H9 (cell line): ENCODE results near the gene HPCAL1. TPM values are rescaled to one million over a fixed set of nuclear protein-coding genes. Genes with fewer than 3 reads are reported as not detected.

Source experiments
- DNase-seq: peaks from one replicate; pipeline ENCODE4 v3.0.0-alpha.2; 2017
- H2AFZ ChIP-seq: one replicate; pipeline ENCODE4 v1.6.1; 2013; ENCODE audit warnings: mild to moderate bottlenecking, low read length, control low read depth, moderate library complexity
- H2AK5ac ChIP-seq: 2 replicates; pipeline ENCODE4 v1.6.1; 2013; ENCODE audit warnings: low read length, control low read depth, mixed read lengths; ENCODE audit not compliant: insufficient read length
- H2BK120ac ChIP-seq: one replicate; pipeline ENCODE4 v1.6.1; 2013; ENCODE audit warnings: low read depth, mild to moderate bottlenecking, low read length, control low read depth, inconsistent platforms; ENCODE audit not compliant: poor library complexity, severe bottlenecking
- H2BK12ac ChIP-seq: 2 replicates; pipeline ENCODE4 v1.6.1; 2013; ENCODE audit warnings: low read length, control low read depth, mixed read lengths, low read depth; ENCODE audit not compliant: insufficient read length
- H2BK15ac ChIP-seq: 2 replicates; pipeline ENCODE4 v1.6.1; 2013; ENCODE audit warnings: low read depth, low read length, control low read depth
- H2BK20ac ChIP-seq: one replicate; pipeline ENCODE4 v1.6.1; 2013; ENCODE audit warnings: low read depth, mild to moderate bottlenecking, low read length, control low read depth, inconsistent platforms; ENCODE audit not compliant: poor library complexity, severe bottlenecking
- H2BK5ac ChIP-seq: 2 replicates; pipeline ENCODE4 v1.6.1; 2013; ENCODE audit warnings: low read length, control low read depth, mixed read lengths; ENCODE audit not compliant: insufficient read length
- H3K14ac ChIP-seq: 2 replicates; pipeline ENCODE4 v1.6.1; 2013; ENCODE audit warnings: low read length, control low read depth; ENCODE audit not compliant: insufficient read depth
- H3K18ac ChIP-seq: 2 replicates; pipeline ENCODE4 v1.6.1; 2013; ENCODE audit warnings: low read depth, mild to moderate bottlenecking, mixed read lengths, low read length, control low read depth; ENCODE audit not compliant: insufficient read length
- H3K23ac ChIP-seq: 2 replicates; pipeline ENCODE4 v1.6.1; 2013; ENCODE audit warnings: low read length, control low read depth, mixed read lengths, low read depth; ENCODE audit not compliant: insufficient read length
- H3K23me2 ChIP-seq: 2 replicates; pipeline ENCODE4 v1.6.1; 2013; ENCODE audit warnings: low read depth, mild to moderate bottlenecking, mixed read lengths, low read length, control low read depth; ENCODE audit not compliant: insufficient read length, poor library complexity, severe bottlenecking
- H3K27ac ChIP-seq: 2 replicates; pipeline ENCODE4 v1.5.1; 2013; ENCODE audit warnings: low read length, control low read depth, mixed read lengths, low read depth; ENCODE audit not compliant: insufficient read length
- H3K27me3 ChIP-seq: 2 replicates; pipeline ENCODE4 v1.6.1; 2013; ENCODE audit warnings: low read length, control low read depth, inconsistent platforms; ENCODE audit not compliant: insufficient read depth
- H3K4ac ChIP-seq: 2 replicates; pipeline ENCODE4 v1.6.1; 2013; ENCODE audit warnings: low read depth, mild to moderate bottlenecking, control low read depth, inconsistent platforms, low read length, moderate library complexity
- H3K4me1 ChIP-seq: 2 replicates; pipeline ENCODE4 v1.6.1; 2013; ENCODE audit warnings: low read length, control low read depth, inconsistent platforms; ENCODE audit not compliant: insufficient read depth
- H3K4me2 ChIP-seq: 2 replicates; pipeline ENCODE4 v1.6.1; 2013; ENCODE audit warnings: low read length, control low read depth, mixed read lengths; ENCODE audit not compliant: insufficient read length, insufficient read depth
- H3K56ac ChIP-seq: 2 replicates; pipeline ENCODE4 v1.6.1; 2013; ENCODE audit warnings: low read depth, mild to moderate bottlenecking, mixed read lengths, low read length, control low read depth; ENCODE audit not compliant: insufficient read length
- H3K79me1 ChIP-seq: 2 replicates; pipeline ENCODE4 v1.6.1; 2013; ENCODE audit warnings: low read depth, mild to moderate bottlenecking, moderate library complexity, low read length, control low read depth, inconsistent platforms; ENCODE audit not compliant: insufficient read depth, poor library complexity, severe bottlenecking
- H3K79me2 ChIP-seq: 2 replicates; pipeline ENCODE4 v1.6.1; 2013; ENCODE audit warnings: low read length, control low read depth, inconsistent platforms; ENCODE audit not compliant: insufficient read depth
- H3K9ac ChIP-seq: 2 replicates; pipeline ENCODE4 v1.6.1; 2013; ENCODE audit warnings: low read length, control low read depth, mixed read lengths; ENCODE audit not compliant: insufficient read length; ENCODE audit errors: extremely low read depth
- H3K9me3 ChIP-seq: one replicate; pipeline ENCODE4 v1.6.1; 2013; ENCODE audit warnings: low read depth, low read length, inconsistent platforms; ENCODE audit not compliant: control insufficient read depth
- H3T11ph ChIP-seq: one replicate; pipeline ENCODE4 v1.6.1; 2013; ENCODE audit warnings: mild to moderate bottlenecking, low read length, control low read depth, inconsistent platforms
- H4K20me1 ChIP-seq: one replicate; pipeline ENCODE4 v1.6.1; 2013; ENCODE audit not compliant: control insufficient read depth, insufficient read length, insufficient read depth
- H4K5ac ChIP-seq: 2 replicates; pipeline ENCODE4 v1.6.1; 2013; ENCODE audit warnings: low read depth, mild to moderate bottlenecking, mixed read lengths, low read length, control low read depth; ENCODE audit not compliant: insufficient read length
- H4K8ac ChIP-seq: replicated peaks from 2 replicates; pipeline ENCODE4 v1.6.1; 2013; ENCODE audit warnings: low read length, control low read depth, mixed read lengths, low read depth; ENCODE audit not compliant: insufficient read length
- H4K91ac ChIP-seq: 2 replicates; pipeline ENCODE4 v1.6.1; 2013; ENCODE audit warnings: low read depth, mild to moderate bottlenecking, moderate library complexity, mixed read lengths, low read length, control low read depth; ENCODE audit not compliant: insufficient read length
- H3K27ac Mint-ChIP-seq, 3 experiments: 2 replicates in 2 of 3; 3 replicates in 1 of 3; pipeline ENCODE4 v1.8.0; 2020 to 2021; ENCODE audit warnings: mixed read lengths in 3 of 3, mild to moderate bottlenecking in 1 of 3, moderate library complexity in 1 of 3
- H3K27me3 Mint-ChIP-seq: 2 replicates; pipeline ENCODE4 v1.8.0; 2021; ENCODE audit warnings: low read depth, mild to moderate bottlenecking, moderate library complexity, mixed read lengths
- H3K36me3 Mint-ChIP-seq, 3 experiments: 2 replicates in 2 of 3; 3 replicates in 1 of 3; pipeline ENCODE4 v1.8.0; 2020 to 2021; ENCODE audit warnings: low read depth in 3 of 3, mixed read lengths in 3 of 3; ENCODE audit not compliant: insufficient read depth in 1 of 3
- H3K4me1 Mint-ChIP-seq, 2 experiments: 2 replicates each; pipeline ENCODE4 v1.8.0; 2020; ENCODE audit warnings: mixed read lengths in 2 of 2
- H3K4me3 Mint-ChIP-seq, 2 experiments: 2 replicates in 1 of 2; 3 replicates in 1 of 2; pipeline ENCODE4 v1.8.0; 2020 to 2021; ENCODE audit warnings: mild to moderate bottlenecking in 2 of 2, mixed read lengths in 2 of 2, moderate library complexity in 1 of 2
- H3K9me3 Mint-ChIP-seq, 2 experiments: 2 replicates in 1 of 2; 3 replicates in 1 of 2; pipeline ENCODE4 v1.8.0; 2020; ENCODE audit warnings: mild to moderate bottlenecking in 2 of 2, mixed read lengths in 2 of 2, moderate library complexity in 1 of 2
- WGBS: extraction: QIAGEN DNeasy Blood & Tissue Kit; methylation state at CpG from one replicate; pipeline ENCODE4 v1.1.7; 2013; ENCODE audit warnings: missing lambda C conversion rate, low lambda C conversion rate, mixed read lengths; ENCODE audit not compliant: insufficient read length; ENCODE audit errors: extremely low coverage; 5-methylcytosine and 5-hydroxymethylcytosine counted together
- total RNA-seq: library from RNA; stranded (reverse); gene quantifications from 2 replicates; pipeline ENCODE4 v1.2.1, GENCODE V29; 2021
- TF ChIP-seq, protein P1 (sequence below): fragments of 200-600 bp; sonication (generic); conservative IDR thresholded peaks from 3 replicates; pipeline ENCODE4 v1.8.0; 2021; ENCODE audit warnings: antibody characterized with exemption, mild to moderate bottlenecking

The HPCAL1 gene
- total RNA-seq, 1 experiment from 2014 or later: 4.7 TPM

GRCh38 chr2:10325278-10326145 lies 22.8 kb downstream of the HPCAL1 start:
- no CpG with 5 or more reads among the region's 17 CpGs for WGBS
- H3K27ac Mint-ChIP-seq: peak overlapping the region; percentile 34 to 67 (median 44); a peak in 3 of 7 replicates
- DNase-seq: peak; percentile 54

More at GRCh38 chr2:10325278-10326145, 22.8 kb downstream of the HPCAL1 start:
- Mint-ChIP-seq H3K9me3 (no peaks in the 10 kb centered on the region; a peak in 2 of 5 replicates), H3K36me3 (peaks cover 0 to 11% (median 0%) of the 10 kb centered on the region in 3 experiments; a peak in 1 of 7 replicates), H3K4me1 (peaks cover 48 to 62% of the 10 kb centered on the region in 2 experiments), H3K27me3 (no peaks in the 10 kb centered on the region), H3K4me3 (no peak overlapping the region)
- no peaks in the 10 kb centered on the region for H3K9me3 ChIP-seq
- no peak overlapping the region for H2BK120ac ChIP-seq
- peaks cover 9% of the 10 kb centered on the region; the same call in 1 of the 2 replicates for H3K4me1 ChIP-seq
- no peak overlapping the region for H4K5ac ChIP-seq
- H3K14ac ChIP-seq: peak overlapping the region; percentile 17; the same call in 1 of the 2 replicates
- H3K79me1 ChIP-seq: no peaks in the 10 kb centered on the region
- no peak overlapping the region for H2BK15ac ChIP-seq
- no peak overlapping the region for H3K4ac ChIP-seq
- no peak overlapping the region for H3K27ac ChIP-seq
- no peaks in the 10 kb centered on the region for H3K27me3 ChIP-seq
- H3T11ph ChIP-seq: no peak overlapping the region
- no peak overlapping the region for H2BK20ac ChIP-seq
- no peak overlapping the region for H2AK5ac ChIP-seq
- H4K20me1 ChIP-seq: no peaks in the 10 kb centered on the region
- no peak overlapping the region for H3K18ac ChIP-seq
- no peak overlapping the region for H4K91ac ChIP-seq
- H2AFZ ChIP-seq: no peak overlapping the region
- H3K79me2 ChIP-seq: no peaks in the 10 kb centered on the region
- TF ChIP-seq, protein P1, sequence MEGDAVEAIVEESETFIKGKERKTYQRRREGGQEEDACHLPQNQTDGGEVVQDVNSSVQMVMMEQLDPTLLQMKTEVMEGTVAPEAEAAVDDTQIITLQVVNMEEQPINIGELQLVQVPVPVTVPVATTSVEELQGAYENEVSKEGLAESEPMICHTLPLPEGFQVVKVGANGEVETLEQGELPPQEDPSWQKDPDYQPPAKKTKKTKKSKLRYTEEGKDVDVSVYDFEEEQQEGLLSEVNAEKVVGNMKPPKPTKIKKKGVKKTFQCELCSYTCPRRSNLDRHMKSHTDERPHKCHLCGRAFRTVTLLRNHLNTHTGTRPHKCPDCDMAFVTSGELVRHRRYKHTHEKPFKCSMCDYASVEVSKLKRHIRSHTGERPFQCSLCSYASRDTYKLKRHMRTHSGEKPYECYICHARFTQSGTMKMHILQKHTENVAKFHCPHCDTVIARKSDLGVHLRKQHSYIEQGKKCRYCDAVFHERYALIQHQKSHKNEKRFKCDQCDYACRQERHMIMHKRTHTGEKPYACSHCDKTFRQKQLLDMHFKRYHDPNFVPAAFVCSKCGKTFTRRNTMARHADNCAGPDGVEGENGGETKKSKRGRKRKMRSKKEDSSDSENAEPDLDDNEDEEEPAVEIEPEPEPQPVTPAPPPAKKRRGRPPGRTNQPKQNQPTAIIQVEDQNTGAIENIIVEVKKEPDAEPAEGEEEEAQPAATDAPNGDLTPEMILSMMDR: no peak
- no peak overlapping the region for H2BK5ac ChIP-seq
- no peak overlapping the region for H3K23ac ChIP-seq
- H3K9ac ChIP-seq: no peak overlapping the region
- no peaks in the 10 kb centered on the region for H3K23me2 ChIP-seq
- no peak overlapping the region for H3K56ac ChIP-seq
- H3K4me2 ChIP-seq: no peak overlapping the region
- no peak overlapping the region for H4K8ac ChIP-seq
- no peak overlapping the region for H2BK12ac ChIP-seq
